ENCODE measurements around the gene IL36B.

GRCh38 chr2:113050921-113051895 is 1.5 kb downstream of the IL36B start:
- TF ChIP-seq CTCF (conservative IDR thresholded peaks at IDR 0.05) (no peak), EZH2 (IDR thresholded peaks at IDR 0.05; ENCODE audit: low read depth) (no peak)
